Raji (cell line): ENCODE data around the gene CCDC116.

Source experiments
- POLR2A ChIP-seq: IDR thresholded peaks from 2 replicates; pipeline ENCODE4 v1.6.1; 2011; ENCODE audit warnings: low read depth, low read length, control low read depth; ENCODE audit not compliant: insufficient read depth

The CCDC116 gene

DNA sequence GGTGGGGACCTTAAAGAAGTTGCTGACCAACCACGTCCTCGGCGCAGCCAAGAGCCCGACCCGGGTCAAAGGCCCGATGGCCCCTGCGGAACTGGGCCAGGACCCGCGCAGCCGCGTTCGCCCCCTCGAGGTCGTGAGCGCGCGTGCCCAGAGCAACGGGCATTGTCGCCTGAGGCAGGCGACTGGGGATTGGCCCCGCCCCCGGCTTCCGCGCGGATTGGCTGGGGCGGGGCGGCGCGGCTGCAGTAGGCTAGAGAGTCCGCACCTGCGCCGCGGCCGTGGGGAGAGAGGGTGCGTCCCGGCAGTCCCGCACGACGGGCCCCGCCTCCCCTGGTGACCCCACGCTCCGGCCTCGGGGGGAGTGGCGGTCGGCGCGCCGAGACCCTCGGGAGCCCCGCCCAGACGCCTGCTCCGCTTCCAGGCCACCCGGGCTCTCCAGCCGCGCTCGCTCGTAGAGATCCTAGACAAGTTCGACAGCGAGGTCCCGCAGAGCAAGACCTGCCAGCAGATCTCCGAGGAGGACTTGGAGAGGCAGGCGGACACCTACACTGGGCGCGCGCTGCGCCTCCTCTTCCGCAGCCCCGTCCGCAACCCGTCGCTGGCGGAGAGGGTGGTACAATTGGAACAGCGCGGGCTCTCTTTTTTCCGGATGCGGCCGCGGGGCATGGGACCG lies 24.9 kb downstream of the CCDC116 start:
- peak; percentile 49; the same call in 1 of the 2 replicates for TF ChIP-seq POLR2A

DNA sequence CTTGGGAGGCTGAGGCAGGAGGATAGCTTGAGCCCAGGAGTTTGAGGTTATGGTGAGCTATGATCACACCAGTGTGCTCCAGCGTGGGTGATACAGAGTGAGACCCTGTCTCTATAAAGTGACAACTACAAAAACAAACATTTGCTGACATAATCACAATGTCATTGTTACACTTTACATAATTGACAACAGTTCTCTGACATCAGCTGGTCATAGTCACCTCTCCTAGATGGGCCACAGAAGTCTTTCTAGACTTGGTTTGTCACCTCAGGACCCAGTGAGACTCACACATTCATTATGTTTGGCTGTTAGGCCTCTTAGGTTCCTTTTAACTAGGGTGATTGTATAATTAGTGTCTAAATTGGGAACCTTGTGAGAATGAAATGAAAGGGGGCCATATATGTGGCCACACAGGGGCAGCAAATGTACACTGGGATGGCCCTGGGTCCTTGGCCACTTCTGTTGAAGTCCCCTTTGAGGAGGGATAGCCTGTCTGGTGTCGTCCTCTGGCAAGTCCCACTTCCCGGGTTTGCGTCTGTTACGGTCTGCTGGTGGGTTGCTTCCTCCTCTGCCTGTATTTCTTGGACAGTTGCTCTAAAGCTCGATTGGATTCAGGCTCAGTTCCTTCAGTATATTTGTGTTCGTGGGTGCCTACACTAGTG lies 27.4 kb downstream of the CCDC116 start:
- no peak for TF ChIP-seq POLR2A

DNA sequence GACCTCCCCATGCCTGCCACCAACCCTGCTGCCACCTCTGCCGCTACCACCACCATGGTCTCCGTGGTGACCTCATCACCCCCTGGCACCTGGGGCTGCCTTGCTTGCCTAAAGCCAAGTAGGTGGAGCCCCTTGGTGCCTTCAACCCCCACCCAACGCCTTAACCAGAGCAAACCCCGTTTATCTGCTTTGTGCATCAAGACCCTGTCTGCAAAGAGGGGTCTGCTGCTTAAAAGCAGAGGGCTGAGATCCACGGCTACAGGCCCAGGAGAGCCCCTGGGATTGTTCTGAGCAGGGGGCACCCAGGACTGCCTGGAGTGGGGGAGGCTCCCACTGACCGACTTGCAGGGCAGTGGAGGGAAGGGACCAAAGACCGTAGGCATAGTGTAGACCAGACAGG lies 28.3 kb downstream of the CCDC116 start:
- TF ChIP-seq POLR2A, result no peak

DNA sequence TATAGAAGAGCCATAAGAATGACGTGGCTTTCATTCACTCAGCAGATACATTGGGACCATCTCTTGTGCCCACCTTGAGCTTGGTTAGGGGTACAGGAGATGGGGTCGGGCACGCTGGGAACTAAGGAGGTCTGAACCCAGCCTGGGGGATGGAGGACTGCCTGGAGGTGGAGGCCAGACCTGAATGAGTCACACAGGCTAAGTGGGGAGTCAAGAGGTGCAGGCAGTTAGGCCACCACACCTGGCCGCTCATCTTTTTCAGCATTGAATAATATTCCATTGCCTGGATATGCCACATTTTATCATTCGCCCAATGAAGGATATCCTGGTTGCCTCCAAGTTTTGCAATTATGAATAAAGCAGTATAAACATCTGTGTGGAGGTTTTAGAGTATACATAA lies 29.4 kb downstream of the CCDC116 start:
- TF ChIP-seq POLR2A, result no peak

DNA sequence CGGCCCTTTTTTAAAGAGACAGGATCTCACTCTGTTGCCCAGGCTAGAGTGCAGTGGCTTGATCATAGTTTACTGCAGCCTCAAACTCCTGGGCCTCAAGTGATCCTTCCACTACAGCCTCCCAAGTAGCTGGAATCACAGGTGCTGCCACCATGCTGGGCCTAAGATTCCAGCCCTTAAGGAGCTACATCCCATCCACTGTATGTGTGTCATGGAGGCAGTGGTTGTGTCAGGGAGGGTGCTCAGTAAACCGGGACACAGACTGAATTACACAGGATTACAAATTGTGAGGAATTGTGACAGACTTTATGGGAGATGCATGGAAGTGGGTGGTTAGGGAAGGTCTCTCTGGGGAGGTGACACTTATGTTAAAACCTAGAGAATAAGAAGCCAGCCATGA lies 31.2 kb downstream of the CCDC116 start:
- no peak for TF ChIP-seq POLR2A

DNA sequence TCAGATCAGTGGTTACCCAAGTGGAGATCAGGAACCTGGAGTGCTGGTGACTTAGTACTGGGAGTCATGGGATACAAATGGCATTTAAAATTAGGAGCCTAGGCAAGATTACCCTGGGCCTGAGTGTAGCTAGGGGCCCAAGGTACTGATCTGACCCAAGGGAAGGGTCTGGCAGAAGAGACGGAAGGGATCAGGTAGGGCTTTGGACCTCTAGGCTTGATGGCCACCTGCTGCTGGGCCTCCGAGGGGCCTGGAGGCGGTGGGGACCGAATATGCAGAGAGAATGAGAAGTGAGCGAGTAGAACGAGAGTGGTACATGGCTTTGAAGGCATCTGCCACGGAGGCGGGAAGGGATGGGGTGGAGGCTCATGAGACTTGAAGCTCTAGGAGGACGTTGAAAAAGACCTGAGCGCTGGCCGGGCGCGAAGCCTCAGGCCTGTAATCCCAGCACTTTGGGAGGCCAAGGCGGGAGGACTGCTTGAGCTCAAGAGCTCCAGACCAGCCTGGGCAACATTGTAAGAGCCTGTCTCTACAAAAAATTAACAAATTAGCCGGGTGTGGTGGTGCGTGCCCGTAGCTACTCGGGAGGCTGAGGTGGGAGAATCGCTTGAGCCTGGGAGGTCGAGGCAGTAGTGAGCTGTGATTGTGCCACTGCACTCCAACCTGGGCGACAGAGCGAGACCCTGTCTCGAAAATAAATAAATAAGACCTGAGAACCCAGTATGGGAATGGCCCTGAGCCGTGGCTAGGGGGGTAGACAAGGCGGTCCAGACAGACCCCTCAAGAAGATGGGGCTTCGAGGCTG lies 32.7 kb downstream of the CCDC116 start:
- no peak for TF ChIP-seq POLR2A

DNA sequence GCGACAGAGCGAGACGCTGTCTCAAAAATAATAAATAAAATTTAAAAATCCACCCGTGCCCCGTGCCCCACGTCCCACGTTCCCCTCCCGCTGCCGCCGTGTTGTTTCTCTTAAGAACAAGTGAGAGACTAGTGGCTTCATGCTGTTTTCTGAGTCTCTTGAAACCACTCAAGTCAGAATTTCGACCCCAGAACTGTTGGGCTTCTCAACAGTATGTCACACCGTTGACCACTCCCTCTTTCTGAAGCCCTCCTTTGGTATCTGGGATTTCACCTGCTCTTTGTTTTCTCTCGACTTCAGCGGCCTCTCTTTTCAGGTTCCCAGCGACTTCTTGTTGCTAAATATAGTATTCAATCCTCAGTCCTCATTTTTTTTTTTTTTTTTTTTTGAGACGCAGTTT lies 34.2 kb downstream of the CCDC116 start:
- TF ChIP-seq POLR2A, result no peak

DNA sequence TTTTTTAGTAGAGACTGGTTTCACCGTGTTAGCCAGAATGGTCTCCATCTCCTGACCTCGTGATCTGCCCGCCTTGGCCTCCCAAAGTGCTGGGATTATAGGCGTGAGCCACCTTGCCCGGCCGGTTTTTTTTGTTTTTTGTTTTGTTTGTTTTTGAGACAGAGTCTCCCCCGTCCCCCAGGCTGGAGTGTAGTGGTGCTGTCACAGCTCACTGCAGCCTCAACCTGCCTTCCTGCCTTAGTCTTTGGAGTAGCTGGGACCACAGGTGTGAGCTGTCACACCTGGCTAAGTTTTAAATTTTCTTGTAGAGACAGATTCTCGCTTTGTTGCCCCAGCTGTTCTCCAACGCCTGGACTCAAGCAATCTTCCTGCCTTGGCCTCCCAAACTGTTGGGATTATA lies 36.5 kb downstream of the CCDC116 start:
- TF ChIP-seq POLR2A, result no peak

DNA sequence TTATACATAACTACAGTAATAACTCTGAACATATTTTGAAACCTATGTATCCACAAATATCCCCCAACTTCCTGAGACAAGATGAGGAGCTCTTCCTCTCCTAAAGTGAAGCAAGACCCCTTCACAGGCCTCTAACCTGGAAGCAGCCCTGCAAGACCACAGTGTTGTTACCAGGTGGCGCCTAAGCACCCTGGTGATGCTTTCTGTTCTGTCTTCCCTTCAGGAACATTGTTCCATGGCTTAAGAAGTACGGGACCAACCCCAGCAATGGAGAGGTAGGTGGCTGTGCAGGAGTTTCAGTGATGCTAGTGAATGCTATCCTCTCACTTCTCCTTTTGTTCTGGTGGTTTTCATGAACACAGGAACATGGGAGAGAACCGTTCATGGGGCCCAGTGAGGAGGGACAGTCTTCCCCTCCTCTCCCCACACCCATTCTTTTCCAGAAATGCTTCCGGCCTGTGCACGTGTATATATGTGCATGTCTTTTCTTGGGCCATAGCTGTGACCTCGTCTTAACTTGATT lies 39.6 kb downstream of the CCDC116 start:
- TF ChIP-seq POLR2A, result no peak

DNA sequence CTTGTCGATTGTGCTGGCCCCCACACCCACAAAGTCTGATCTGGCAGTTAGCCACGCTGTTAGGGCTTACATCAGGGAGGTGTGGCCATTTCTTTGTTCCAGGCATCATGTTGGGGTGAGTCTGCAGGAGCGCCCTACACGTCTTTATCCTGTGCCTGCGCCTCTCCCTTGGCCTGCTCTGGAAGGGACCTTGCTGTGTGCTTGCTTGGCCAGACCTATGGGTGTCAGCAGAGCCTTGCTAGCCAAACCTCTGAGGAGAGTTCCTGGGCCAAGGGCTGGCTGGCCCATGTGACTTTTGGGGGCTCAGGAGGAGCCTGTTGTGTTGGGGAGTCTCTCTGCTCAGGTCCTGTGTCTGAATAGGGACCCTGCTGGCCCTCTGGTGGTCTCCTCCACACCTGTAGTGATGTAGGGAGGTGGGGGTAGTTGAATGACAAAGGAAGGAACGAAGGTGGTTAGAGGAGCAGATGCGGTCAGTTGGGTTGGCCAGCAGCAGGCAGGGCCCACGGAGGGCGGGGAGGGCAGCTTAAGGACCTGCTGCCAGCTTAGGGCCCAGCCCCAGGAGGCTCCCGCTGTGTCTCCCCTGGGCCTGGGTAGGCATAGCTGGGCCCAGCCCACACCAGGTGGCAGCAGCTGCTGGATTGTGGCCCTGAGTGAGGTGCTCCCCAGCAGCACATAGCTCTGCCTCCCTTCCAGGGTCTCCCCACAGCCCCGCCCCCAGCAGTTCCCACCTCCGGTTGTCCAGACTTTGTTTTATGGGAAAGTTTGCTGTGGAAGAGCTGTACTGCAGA lies 41.2 kb downstream of the CCDC116 start:
- no peak for TF ChIP-seq POLR2A

DNA sequence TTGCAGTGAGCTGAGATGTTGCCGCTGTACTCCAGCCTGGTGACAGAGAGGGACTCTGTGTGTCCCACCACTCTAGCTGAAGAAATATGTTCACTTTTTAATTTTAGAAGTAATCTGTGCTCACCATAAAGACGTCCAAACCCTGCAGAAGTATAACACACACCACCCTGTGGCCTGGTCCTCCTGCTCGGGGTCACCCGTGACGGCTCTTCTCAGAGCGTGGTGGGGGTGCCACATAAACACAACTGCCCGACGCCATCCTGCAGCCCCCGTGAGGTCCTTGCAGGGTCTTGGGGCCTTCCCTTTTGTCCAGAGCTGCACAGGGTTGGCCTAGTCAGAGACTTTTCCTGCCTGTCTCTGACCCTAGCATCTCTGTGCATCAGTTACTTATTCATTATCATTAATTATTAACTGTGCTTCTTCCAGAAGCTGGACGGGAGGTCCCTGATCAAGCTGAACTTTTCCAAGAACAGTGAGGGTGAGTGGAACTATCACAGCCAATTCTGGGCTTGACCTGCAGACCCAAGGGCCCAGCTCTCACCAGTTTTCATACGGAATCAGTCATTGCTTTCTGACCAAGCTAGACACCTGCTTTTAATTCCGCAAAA lies 42.2 kb downstream of the CCDC116 start:
- TF ChIP-seq POLR2A, result no peak

DNA sequence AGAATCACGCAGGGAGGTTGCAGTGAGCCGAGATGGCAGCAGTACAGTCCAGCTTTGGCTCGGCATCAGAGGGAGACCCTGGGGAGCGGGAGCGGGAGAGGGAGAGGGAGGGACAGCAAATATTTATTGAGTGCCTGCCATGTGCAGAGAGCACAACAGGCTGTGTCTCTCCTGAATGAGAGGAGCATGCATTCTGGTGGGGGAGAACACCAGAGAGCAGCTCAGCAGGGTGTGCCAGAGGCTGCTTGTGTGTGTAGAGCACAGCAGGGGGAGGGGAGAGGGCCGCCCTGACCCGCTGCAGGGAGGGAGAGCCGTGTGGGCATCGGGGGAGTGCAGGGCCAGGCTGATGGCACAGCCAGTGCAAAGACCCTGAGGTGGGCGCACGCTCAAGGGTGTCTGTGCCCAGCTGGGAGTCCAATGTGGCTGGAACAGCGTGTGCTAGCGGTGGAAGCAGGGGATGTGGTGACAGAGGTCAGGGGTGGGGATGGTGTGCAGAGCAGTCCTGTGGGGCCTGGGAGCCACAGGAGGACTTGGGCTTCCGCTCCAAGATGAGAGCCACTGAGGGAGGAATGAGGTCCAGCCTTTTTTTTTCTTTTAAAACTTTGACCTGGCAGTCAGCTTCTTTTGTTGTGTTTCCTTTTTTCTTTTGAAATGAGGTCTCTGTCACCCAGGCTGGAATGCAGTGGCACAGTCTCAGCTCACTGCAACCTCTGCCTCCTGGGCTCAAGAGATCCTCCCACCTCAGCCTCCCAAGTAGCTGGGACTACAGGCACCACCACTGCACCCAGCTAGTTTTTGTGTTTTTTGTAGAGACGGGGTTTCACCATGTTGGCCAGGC lies 45.3 kb downstream of the CCDC116 start:
- TF ChIP-seq POLR2A, result no peak

DNA sequence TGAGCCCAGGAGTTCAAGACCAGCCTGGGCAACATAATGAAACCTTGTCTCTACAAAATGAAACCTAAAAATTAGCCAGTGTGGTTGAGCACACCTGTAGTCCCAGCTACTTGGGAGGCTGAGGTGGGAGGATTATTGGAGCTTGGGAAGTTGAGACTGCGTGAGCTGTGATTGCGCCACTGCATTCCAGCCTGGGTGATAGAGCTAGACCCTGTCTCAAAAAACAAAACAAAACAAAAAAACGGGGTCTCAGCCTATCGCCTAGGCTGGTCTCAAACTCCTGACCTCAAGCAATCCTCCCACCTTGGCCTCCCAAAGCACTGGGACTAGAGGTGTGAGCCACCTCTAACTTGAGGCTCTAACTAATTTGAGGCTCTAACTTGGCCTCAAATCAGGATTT lies 46.8 kb downstream of the CCDC116 start:
- TF ChIP-seq POLR2A, result no peak

DNA sequence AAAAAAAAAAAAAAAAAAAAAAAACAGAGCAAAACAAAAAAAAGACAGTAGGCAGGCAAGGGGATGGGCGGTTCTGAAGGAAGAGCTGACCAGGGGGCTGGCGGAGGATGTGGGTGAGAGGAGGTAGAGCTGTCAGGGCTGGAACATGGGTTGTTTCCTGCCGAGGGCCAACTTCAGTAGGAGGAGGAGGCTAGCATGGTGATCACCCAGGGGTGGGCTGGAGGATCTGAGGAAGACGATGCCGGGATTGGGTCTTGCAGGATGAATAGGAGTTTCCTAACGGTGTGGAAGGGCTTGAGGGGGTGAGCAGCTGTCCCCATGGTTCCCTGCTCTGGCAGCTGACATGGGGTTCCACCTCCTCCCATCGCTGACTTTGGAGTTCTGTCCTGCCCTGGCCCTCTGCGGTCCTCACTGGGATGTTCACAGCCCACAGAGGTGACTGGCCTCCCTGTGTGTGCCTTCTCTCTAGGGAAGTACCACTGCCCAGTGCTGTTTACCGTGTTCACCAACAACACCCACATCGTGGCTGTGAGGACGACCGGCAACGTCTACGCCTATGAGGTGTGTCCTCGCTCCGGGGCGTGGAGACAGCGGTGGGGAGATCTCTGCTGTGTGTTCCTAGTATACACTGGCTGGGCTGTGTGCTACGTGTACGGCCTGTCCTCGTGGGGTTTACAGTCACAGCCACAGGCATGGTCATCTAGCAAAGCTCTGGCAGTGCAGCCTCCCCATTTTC lies 48.4 kb downstream of the CCDC116 start:
- no peak for TF ChIP-seq POLR2A
